Left cardiac atrium (tissue), 4 donors: ENCODE measurements around the gene VIT. TPM values are rescaled to one million over a fixed set of nuclear protein-coding genes. Genes with fewer than 3 reads are reported as not detected.

Source experiments
- ATAC-seq, 2 donors: fragments of 200-7000 bp; cut with Tn5 transposase; one replicate each; pipeline ENCODE4 v1.9.1; 2020; ENCODE audit warnings: mild to moderate bottlenecking in 2 of 2, moderate library complexity in 2 of 2
- DNase-seq: peaks from one replicate; pipeline ENCODE4 v3.0.0-alpha.2; 2020
- intact Hi-C, 2 donors: fragments of 100-400 bp; cut with DNase I; formaldehyde crosslinking; loops; one replicate each; pipeline versions ENCODE4 v1.14.1 to v1.15.1; 2022 to 2023
- long read RNA-seq: library from polyadenylated mRNA; unstranded; transcript quantifications from one replicate; pipeline ENCODE4 v2.0.0, GENCODE V29; 2021
- total RNA-seq, 2 donors: library from RNA; stranded (reverse); fragmentation: NEBNext Ultra II Directional; extraction: Animal tissue kit (Norgen Biotek cat#: 25700); gene quantifications; one replicate each; pipeline ENCODE4 v1.2.1, GENCODE V29; 2021
- donor health status: DM: no; HTN: yes; CAD: no.
- donor health status: DM: no; HTN: yes; CAD: no; lungs with severe emphysema.
- donor health status: DM: yes; HTN: yes; CAD: no.
- donor health status: Dilated cardiomyopathy.

VIT gene, protein sequence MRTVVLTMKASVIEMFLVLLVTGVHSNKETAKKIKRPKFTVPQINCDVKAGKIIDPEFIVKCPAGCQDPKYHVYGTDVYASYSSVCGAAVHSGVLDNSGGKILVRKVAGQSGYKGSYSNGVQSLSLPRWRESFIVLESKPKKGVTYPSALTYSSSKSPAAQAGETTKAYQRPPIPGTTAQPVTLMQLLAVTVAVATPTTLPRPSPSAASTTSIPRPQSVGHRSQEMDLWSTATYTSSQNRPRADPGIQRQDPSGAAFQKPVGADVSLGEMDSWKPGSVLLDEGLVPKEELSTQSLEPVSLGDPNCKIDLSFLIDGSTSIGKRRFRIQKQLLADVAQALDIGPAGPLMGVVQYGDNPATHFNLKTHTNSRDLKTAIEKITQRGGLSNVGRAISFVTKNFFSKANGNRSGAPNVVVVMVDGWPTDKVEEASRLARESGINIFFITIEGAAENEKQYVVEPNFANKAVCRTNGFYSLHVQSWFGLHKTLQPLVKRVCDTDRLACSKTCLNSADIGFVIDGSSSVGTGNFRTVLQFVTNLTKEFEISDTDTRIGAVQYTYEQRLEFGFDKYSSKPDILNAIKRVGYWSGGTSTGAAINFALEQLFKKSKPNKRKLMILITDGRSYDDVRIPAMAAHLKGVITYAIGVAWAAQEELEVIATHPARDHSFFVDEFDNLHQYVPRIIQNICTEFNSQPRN
- total RNA-seq = 10 to 100 TPM; 12.4 to 23.7 TPM
- long read RNA-seq, partial matches to known transcripts = 4 of 12 reads
- long read RNA-seq, other reads (novel, unspliced or antisense) = 3 of 12 reads

DNA sequence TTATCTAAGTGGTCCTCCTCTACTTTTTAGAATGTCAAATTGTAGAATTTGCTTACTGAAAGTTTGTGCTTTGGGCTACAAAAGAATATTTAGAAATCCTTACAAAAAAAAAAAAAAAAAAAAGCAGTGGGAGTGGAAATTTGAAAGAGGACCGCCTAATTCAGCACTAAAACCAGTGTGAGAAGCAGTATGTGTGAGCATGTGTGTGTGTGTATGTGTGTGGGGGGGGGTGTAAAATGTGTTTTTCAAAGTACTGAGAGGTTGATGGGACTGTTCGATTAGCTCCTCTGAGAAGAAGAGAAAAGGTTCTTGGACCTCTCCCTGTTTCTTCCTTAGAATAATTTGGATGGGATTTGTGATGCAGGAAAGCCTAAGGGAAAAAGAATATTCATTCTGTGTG, at the start of gene VIT:
Gene VIT (plus strand): TSS at position 175 of the 400 bp plus-strand sequence. CDS start 19,664 bp downstream, outside the sequence.
- DNase-seq (no peak), ATAC-seq (peak in 1 of 2 donors; percentile 60)
- intact Hi-C loops = loop anchor here in 1 of 2 donors (10.0 kb wide), 1 partner anchor 88 kb away; no protein-coding TSS in a partner anchor

DNA sequence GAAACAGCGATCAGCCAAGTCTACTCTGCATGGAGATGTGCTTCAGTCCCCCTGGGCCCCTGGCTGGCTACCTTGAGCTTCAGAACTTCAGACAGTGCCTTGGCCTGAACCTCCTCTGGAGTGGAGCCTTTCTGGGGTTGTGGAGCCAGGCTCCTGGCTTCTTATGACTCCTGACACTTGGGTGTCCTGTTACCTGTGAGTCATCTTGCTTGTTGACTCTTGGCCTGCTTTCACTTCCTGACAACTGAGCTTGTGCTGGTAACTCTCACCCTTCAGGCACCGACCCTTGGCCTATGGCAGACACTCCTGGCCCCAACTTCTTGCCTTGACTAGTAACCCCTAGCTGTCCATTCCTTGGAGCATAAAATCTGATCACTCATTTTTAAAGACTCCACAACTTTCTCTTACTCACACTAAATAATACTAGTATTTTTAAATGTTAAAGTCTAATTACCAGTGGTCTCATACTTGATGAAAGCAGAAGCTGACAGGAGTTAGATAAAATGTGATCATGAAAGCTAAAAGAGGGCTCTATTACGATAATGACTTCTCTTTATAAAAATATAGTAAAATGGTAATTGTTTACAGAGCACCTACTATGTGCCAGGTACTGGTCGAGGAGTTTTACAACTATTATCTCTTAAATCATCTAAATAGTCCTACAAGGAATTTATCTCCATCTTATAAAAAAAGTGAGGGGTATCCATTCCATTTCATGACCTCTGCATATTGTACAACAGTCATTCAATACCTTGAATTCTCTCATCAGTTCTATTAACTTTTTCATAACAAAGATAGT, 46.3 kb upstream of the VIT start:
- DNase-seq (no peak), ATAC-seq (no peak)
- intact Hi-C loops = no loop called here

DNA sequence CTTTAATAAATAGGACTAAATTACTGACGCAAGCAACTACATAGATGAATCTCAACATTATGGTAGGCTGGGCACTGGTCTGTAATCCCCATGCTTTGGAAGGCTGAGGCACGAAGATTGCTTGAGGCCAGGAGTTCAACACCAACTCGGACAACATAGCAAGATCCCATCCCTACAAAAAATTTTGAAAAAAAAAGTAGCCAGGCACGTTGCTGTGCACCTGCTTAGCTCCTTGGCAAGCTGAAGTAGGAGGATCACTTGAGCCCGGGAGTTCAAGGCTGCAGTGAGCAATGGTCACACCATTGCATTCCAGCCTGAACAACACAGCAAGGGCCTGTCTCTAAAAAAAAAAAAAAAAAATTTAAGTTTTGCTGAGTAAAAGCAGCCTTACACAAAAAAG, 43.4 kb upstream of the VIT start:
- ATAC-seq (no peak), DNase-seq (no peak)
- intact Hi-C loops = no loop called here

DNA sequence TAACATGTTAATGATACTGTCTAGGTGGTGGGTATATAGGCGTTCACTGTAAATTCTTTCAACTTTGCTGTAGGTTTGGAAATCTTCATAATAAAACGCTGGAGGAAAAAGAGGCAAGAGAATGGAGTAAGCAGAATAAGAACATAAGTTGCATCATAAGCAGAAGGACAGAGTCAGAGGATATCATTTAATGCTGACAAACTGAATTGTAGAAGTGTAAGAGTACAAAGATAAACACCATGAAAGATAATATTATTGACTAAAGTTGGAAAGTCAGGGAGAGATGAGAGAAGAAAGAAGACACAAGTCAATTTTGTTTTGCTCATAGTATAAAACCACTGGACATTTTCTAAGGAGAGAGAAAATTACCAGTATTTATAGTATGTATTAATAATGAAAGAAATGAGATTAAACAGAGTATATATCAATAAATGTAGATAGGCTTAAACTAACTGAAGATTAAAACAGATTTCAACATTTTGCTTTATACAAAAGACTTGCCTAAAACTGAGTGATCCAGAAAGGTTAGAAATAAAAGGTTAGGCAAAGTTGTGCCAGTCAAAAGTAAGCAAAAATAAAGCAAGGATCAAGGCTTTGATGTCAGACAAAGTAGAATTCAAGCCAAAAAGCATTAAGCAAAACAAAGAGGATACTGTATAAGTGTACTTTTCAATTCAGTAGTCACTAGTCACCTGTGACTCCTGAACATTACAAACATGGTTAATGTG, 42.4 kb upstream of the VIT start:
- DNase-seq = no peak
- intact Hi-C loops = no loop called here
- ATAC-seq = no peak

DNA sequence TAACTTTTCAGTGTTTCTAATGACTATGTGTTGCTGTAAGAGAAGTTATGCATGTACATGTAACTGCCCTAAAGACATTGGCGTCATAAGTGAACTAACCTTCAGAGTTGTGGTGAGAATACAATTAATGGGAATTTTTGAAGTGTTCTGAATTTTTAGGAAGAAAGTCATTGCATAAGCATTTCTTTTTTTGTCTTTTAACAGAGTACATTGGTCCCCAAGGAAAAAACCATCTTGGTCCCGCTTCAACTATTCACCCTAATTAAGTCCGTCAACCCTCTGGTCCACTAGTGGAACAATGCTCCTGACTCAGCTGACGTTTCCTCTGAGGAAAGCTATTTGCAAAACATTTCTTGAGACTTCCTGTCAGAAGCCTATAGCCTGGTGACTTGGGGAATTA, 41.1 kb upstream of the VIT start:
- ATAC-seq = peak; percentile 27 to 44
- DNase-seq = no peak
- intact Hi-C loops = loop anchor here in 1 of 2 donors (5.0 kb wide), 1 partner anchor 308 kb away; no protein-coding TSS in a partner anchor

DNA sequence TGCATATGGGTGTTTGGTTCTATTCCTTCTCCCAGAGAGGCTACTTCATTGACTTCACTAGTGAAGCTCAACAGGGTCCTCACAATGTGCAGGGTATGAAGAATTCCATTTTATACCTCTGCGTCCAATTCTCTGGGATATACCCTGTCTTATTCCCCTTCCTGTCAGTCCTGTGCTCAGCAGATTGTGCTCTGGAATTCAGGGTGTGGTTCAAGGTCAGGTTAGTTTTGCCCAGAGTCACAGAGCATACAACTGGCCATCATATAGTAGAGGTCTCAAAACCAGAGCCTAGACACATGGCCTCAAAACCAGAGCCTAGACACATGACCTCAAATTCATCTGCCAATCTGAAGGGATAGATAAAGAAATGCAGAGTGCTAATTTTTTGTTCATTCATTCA, 38.8 kb upstream of the VIT start:
- ATAC-seq (no peak), DNase-seq (no peak)
- intact Hi-C loops = loop anchor here in 1 of 2 donors (5.0 kb wide), 1 partner anchor 310 kb away; no protein-coding TSS in a partner anchor

DNA sequence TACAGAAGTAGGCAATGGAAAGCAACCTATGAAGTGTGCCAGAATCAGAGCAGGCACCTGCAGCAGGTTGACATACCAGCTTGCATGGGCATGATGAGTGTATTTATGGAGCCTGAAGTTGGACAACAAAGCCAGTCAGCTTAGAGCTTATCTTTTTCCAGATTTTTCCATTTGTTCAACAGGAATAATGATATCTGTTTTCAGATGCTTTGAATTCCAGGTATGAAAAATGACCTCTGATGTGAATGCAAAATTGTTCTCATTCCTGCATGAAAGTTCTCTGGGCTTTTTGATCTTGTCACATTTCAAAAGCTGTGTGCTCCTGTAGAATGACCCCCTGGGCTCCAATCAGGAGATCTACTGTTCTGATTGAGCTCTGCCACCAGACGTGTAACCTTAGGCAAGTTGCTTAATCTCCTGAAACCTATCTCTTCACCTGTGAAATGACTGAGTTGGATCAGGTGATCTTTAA, 38.2 kb upstream of the VIT start:
- ATAC-seq (no peak), DNase-seq (no peak)
- intact Hi-C loops = loop anchor here in 1 of 2 donors (5.0 kb wide), 1 partner anchor 311 kb away; no protein-coding TSS in a partner anchor

DNA sequence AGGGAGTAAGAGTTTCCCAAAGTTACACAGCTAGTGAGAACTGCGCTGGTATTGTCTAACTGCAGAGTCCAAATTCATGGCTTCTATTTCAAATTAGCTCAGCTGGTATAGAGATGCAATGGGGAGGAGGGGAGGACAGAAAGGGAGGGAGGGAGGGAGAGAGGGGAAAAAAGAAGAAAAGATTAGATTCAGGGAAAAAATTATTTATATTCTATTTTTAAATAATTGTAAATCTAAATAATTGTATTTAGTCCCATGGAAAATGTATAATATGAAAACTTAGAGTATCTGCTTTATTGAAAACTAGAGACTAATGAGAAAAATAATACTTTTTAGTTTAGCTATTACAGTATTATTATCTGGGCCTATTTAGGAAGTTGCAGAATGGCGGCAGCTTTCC, 37.3 kb upstream of the VIT start:
- DNase-seq = no peak
- intact Hi-C loops = loop anchor here in 1 of 2 donors (5.0 kb wide), 1 partner anchor 312 kb away; no protein-coding TSS in a partner anchor
- no peak for ATAC-seq

DNA sequence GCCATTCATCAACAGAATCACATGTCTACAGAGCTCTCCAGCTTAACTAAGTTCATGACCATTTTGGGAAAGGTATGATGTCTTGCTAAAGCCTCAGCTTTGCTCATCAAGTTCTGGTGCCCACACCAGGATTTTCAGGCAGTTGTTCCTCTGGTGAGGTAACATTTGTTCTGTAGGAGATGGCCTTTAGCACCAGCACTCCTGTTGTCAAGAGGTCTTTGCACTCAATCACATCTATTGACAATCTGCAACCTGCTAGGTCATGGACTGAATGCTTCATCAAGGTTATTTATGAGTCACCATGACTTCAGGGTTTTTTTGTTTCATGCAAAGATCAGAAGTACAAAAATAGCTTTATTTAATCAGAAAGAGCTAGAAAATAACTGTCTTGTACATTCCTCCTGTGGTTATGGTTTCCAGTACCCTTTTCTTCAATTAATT, 36.6 kb upstream of the VIT start:
- DNase-seq (no peak), ATAC-seq (no peak)
- intact Hi-C loops = loop anchor here (5.0 to 10.0 kb wide), 3 partner anchors 125 to 313 kb away; no protein-coding TSS in a partner anchor

DNA sequence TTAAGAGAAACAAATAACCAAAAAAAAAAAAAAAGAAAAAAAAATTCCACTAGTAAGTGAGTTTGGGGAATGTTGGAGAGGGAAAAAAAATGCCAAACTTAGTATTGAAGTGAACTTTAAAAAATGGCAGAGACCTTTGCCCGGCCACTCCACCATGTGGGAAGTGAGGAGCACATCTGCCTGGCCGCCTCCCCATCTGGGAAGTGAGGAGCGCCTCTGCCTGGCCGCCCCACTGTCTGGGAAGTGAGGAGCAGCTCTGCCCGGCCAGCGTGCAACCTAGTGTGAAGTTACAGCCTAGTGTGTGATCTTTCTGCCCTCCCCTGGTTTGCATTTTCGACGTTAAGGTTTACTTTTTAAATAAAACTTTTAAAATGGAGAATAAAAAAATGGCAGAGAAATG, 33.9 kb upstream of the VIT start:
- intact Hi-C loops = loop anchor here in 1 of 2 donors (10.0 kb wide), 2 partner anchors 128 to 158 kb away; no protein-coding TSS in a partner anchor
- DNase-seq = no peak
- ATAC-seq = no peak

DNA sequence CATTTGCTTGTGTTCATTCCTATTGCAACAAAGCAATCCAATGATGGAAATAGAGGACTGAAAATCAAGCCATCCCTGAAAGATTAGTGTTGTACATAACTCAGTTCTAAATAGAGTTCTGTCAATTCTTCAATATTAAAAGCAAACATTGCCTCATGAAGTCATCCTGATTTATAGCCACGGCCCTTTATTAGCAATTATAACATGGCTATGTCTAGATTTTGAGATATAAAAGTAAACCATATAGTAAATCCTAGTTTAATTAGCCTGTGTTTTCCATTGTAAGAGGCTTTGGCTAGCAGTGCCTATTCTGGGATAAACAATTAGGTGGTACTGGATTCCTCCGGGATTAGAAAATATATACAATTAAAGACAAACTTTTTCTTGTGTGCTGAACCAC, 33.2 kb upstream of the VIT start:
- ATAC-seq (no peak), DNase-seq (no peak)
- intact Hi-C loops = loop anchor here in 1 of 2 donors (10.0 kb wide), 2 partner anchors 128 to 158 kb away; no protein-coding TSS in a partner anchor

DNA sequence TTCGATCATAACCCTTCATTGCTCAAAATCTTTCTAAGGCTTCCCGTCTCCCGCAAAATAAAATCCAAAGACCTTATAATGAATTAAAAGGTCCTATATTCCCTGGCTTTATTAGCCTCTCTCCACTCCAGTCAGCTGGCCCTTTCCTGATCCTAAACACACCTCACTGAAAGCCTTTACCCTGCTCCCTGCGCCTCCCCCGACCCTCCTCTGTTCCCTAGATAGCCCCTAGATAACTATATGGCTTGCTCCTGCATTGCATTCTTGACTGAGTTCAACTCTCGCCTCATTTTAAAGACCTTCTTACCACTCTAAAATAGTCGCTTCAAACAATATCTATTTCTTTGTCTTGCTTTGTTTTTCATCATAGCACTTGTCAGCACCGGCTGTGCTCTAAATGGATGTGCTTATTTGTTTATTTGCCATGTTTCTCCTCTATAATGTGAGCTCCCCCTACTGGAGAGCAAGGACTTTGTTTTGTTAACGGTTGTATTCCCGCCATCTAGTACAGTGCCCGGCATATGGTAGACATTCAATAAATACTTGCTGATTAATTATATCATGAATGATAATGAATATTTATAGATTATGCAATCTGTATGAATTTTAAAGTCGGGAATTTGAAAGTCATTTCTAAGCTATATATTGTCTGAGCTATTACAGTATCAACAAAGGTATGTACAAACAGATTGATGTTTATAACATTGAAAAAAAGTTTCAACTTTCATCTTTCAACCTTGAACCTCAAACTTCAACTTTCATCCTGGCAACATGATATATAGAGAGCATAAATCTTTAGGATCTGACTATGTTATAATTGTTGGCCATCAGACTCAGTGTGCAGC, 32.4 kb upstream of the VIT start:
- peak; percentile 83 to 85 for ATAC-seq
- no peak for DNase-seq

DNA sequence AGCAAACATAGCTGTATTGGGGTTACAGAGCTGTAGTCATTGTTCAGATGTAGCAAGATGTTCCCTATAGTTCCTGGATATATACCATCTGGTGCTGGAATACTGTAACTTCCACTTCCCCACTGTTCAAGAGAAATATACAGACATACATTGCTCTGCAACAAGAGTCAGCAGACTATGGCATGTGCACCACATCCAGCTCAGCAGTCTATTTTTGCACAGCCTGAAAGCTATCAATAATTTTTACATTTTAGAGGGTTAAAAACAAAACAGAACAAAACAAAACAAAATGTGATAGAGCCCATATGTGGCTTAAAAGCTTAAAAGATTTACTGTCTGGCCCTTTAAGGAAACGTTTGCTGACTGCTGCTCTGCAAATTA, 31.8 kb upstream of the VIT start:
- no peak for ATAC-seq
- DNase-seq = no peak
- intact Hi-C loops = loop anchor here in 1 of 2 donors (1.0 to 10.0 kb wide), 3 partner anchors 130 to 314 kb away; no protein-coding TSS in a partner anchor

More for the DNA sequence above, 32.4 kb upstream of the VIT start:
- intact Hi-C loops = loop anchor here in 1 of 2 donors (1.0 to 10.0 kb wide), 3 partner anchors 129 to 314 kb away; no protein-coding TSS in a partner anchor

DNA sequence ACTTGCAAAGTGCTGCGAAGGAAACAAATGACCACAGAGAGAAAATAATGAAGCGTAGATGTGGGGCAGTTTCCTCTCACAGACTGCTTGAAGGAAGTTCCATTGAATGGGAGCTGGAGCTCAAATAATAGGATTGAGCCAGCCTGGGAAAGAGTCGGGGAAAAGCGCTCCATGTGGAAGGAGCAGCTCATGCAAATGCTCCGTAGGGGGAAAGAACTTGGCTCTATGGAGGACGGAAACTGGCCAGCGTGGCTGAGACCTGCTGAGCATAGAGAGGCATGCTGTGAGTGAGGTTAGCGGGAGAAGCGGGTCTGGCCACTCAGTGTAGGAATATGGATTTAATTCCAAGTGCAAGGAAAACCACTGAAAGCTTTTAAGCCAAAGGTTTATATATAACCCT, 28.6 kb upstream of the VIT start:
- DNase-seq = no peak
- intact Hi-C loops = loop anchor here in 1 of 2 donors (10.0 kb wide), 2 partner anchors 133 to 163 kb away; no protein-coding TSS in a partner anchor
- ATAC-seq = peak in 1 of 2 donors; percentile 34

DNA sequence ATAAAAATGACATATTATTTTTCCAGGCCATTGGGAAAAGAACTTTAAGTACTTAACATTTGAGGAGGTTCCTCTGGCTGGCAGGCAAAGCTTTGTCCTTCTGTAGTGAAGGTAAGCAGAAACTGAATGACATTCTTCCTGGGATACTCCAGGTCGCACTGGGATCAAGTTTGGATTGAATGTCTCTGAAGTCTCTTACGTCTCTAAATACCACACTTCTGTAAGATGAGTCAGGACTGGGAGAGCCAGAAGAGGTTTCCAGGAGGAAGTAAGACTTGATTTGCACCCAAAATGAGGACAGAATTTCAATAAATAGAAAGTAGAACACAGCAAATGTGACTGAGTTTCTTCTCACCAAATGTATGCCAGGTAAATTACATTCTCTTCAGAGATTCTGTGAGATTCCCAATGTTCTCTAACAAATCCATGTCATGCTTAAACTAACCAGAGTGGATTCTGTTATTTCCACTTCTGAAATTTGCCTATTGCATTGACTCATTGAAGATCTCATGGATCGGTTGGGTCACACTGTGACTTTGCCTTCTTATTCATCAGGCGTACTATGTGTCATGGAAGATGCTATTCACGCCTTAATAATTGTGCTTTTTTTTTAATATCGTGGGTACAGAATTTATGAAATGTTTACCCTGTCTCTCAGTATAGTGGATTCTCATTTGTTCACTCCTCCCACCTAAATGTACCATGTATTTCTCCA, 25.5 kb upstream of the VIT start:
- ATAC-seq (no peak), DNase-seq (no peak)
- intact Hi-C loops = no loop called here

DNA sequence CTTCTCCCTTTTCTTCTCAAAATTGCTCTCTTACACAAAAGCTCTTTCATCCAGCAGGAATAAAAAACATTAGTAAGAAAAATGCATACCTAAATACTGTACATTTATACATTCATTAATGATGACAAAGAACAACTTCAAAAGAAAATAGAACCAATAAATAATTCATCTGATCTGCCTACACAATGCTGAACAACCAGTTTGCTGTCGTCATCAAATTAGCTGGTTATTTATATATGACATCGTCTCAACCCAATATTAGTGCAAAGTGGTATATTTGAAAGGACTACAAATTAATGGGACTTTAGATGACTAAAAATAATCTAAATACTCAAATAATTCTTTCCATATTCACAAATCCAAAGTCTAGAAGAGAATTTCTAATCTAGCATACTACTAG, 24.8 kb upstream of the VIT start:
- ATAC-seq (no peak), DNase-seq (no peak)
- intact Hi-C loops = no loop called here
